ENCODE data around the gene USP12. TPM values are rescaled to one million over a fixed set of nuclear protein-coding genes. Genes with fewer than 3 reads are reported as not detected.
"Not testable (repeated sequence)": the region's sequence is repeated elsewhere in the genome, so short reads cannot be mapped to it uniquely, and the experiment has no call there.

The USP12 gene
- total RNA-seq, 4 donors from 2014 or later, result 19.2 to 33.7 (median 25.9) TPM

GRCh38 chr13:27194209-27194608, 22.6 kb upstream of the USP12 start:
- H3K27ac ChIP-seq, result no peak overlapping the region
- H3K27me3 ChIP-seq, result no peaks in the 10 kb centered on the region
- no peaks in the 10 kb centered on the region for H3K36me3 ChIP-seq
- no peak for DNase-seq
- 74 to 88% methylated on average over 3 of the region's 3 CpGs for WGBS, 2 donors
- intact Hi-C loops (cut with DNase I), result no loop called here
- TF ChIP-seq, protein P1, sequence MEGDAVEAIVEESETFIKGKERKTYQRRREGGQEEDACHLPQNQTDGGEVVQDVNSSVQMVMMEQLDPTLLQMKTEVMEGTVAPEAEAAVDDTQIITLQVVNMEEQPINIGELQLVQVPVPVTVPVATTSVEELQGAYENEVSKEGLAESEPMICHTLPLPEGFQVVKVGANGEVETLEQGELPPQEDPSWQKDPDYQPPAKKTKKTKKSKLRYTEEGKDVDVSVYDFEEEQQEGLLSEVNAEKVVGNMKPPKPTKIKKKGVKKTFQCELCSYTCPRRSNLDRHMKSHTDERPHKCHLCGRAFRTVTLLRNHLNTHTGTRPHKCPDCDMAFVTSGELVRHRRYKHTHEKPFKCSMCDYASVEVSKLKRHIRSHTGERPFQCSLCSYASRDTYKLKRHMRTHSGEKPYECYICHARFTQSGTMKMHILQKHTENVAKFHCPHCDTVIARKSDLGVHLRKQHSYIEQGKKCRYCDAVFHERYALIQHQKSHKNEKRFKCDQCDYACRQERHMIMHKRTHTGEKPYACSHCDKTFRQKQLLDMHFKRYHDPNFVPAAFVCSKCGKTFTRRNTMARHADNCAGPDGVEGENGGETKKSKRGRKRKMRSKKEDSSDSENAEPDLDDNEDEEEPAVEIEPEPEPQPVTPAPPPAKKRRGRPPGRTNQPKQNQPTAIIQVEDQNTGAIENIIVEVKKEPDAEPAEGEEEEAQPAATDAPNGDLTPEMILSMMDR (IDR thresholded peaks at IDR 0.05), result no peak
- TF ChIP-seq POLR2A (IDR thresholded peaks at IDR 0.05), result no peak
- no peaks in the 10 kb centered on the region for H3K9me3 ChIP-seq
- H3K4me1 ChIP-seq, result no peaks in the 10 kb centered on the region
- no peak overlapping the region for H3K4me3 ChIP-seq (replicated peaks in 1 of 3)

DNA sequence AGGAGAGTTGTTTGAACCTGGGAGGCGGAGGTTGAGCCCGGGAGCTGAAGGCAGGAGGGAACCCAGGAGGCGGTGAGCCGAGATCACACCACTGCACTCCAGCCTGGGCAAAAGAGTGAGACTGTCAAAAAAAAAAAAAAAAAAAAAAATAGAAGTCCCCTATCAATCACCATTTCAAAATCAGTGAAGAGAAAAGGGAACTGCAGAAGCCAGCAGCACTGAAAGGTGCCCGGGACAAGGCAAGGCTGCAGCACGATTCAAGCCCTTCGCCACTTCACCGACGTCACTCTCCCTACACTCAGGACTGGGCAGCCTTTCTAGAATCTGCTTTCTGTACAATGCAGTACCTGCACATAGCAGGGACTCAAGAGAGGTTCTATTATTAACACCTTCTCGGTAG, 21.9 kb upstream of the USP12 start:
- H3K4me1 ChIP-seq, result no peaks in the 10 kb centered on the region
- no peak overlapping the region for H3K27ac ChIP-seq
- no peaks in the 10 kb centered on the region for H3K36me3 ChIP-seq
- no peak for TF ChIP-seq POLR2A (IDR thresholded peaks at IDR 0.05)
- TF ChIP-seq, protein P1 (IDR thresholded peaks at IDR 0.05), result no peak
- no peak overlapping the region for H3K4me3 ChIP-seq (replicated peaks in 1 of 3)
- 86 to 91% methylated on average over 10 of the region's 10 CpGs for WGBS, 2 donors
- no peaks in the 10 kb centered on the region for H3K9me3 ChIP-seq
- intact Hi-C loops (cut with DNase I), result no loop called here
- no peak for DNase-seq
- no peaks in the 10 kb centered on the region for H3K27me3 ChIP-seq

GRCh38 chr13:27192973-27193372, 21.4 kb upstream of the USP12 start:
- TF ChIP-seq, protein P1 (IDR thresholded peaks at IDR 0.05), result no peak
- TF ChIP-seq POLR2A (IDR thresholded peaks at IDR 0.05), result no peak
- H3K27me3 ChIP-seq, result no peaks in the 10 kb centered on the region
- no peak overlapping the region for H3K4me3 ChIP-seq (replicated peaks in 1 of 3)
- DNase-seq, result no peak
- H3K9me3 ChIP-seq, result no peaks in the 10 kb centered on the region
- H3K27ac ChIP-seq, result no peak overlapping the region
- 71 to 81% methylated on average over 1 of the region's 1 CpG for WGBS, 2 donors
- H3K4me1 ChIP-seq, result no peaks in the 10 kb centered on the region
- no peaks in the 10 kb centered on the region for H3K36me3 ChIP-seq
- intact Hi-C loops (cut with DNase I), result no loop called here

- intact Hi-C loops (cut with DNase I); DNase-seq; H3K4me1 ChIP-seq; H3K4me3 ChIP-seq (replicated peaks in 1 of 3); H3K27me3 ChIP-seq; H3K36me3 ChIP-seq; H3K9me3 ChIP-seq; H3K27ac ChIP-seq: not testable (repeated sequence)
- 47 to 60% methylated on average over 1 of the region's 1 CpG for WGBS, 2 donors
These were observed 20.8 kb upstream of the USP12 start for GRCh38 chr13:27192367-27192766.

DNA sequence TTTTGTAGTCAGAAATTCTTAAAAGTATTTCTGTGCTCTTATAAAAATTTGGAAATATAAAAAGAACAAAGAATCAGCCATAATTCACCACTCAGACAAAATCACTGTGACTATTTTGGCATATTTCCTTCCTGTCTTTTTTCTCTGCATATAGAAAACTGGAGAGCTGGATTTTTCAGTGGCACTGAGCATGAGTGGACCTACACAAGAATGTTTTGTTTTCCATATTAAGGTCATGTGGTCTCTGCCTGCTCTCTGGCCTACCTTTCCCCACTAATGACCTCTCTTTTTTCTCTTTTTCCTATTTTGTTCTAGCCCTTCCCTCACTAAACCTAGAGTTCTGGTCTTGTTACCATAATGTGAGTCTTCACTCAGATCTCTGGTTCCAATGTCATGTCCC, 17.6 kb upstream of the USP12 start:
- no peaks in the 10 kb centered on the region for H3K9me3 ChIP-seq
- H3K4me3 ChIP-seq (replicated peaks in 1 of 3), result no peak overlapping the region
- H3K27me3 ChIP-seq, result no peaks in the 10 kb centered on the region
- TF ChIP-seq, protein P1 (IDR thresholded peaks at IDR 0.05), result no peak
- no peak for TF ChIP-seq POLR2A (IDR thresholded peaks at IDR 0.05)
- intact Hi-C loops (cut with DNase I), result no loop called here
- no peak for DNase-seq
- H3K4me1 ChIP-seq, result no peaks in the 10 kb centered on the region
- no peaks in the 10 kb centered on the region for H3K36me3 ChIP-seq
- no peak overlapping the region for H3K27ac ChIP-seq

DNA sequence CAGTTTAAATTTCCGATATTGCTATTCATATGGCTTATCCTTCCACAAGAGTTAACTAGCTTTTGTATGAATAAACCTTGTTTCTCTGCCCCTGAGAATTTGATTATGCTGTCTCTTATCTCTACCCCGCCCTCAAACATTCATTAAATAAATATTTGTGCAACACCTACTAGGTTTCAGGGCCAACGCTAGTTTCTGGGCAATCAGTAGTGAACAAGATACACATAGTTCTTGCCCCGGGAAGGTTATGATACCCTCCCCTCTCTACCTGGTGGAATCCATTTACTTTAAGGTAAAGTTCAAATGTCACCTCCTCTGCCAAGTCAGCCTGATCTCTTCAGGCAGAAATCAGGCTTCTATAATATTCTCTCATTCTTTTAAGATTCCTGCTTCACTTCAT, 16.6 kb upstream of the USP12 start:
- TF ChIP-seq, protein P1 (IDR thresholded peaks at IDR 0.05), result no peak
- no peak for TF ChIP-seq POLR2A (IDR thresholded peaks at IDR 0.05)
- intact Hi-C loops (cut with DNase I), result no loop called here
- Histone ChIP-seq H3K36me3 (no peaks in the 10 kb centered on the region), H3K27ac (no peak overlapping the region), H3K27me3 (no peaks in the 10 kb centered on the region), H3K4me3 (replicated peaks in 1 of 3) (no peak overlapping the region), H3K9me3 (no peaks in the 10 kb centered on the region), H3K4me1 (no peaks in the 10 kb centered on the region)
- no peak for DNase-seq
- 66 to 85% methylated on average over 4 of the region's 4 CpGs for WGBS, 2 donors

Measured in thyroid gland (tissue), 4 donors.